Activated naive CD4-positive, alpha-beta T cell treated with anti-CD3 and anti-CD28 coated beads, Interleukin-2, amount 50 U/mL, for 24 hours (primary cell): ENCODE measurements around the gene CFAP77.

Experiments
- H3K27ac Mint-ChIP-seq: one replicate; pipeline ENCODE4 v1.8.0; 2021; ENCODE audit warnings: mild to moderate bottlenecking, mixed read lengths
- H3K27me3 Mint-ChIP-seq: one replicate; pipeline ENCODE4 v1.8.0; 2021; ENCODE audit warnings: mixed read lengths
- H3K36me3 Mint-ChIP-seq: one replicate; pipeline ENCODE4 v1.8.0; 2021; ENCODE audit warnings: mixed read lengths
- H3K4me1 Mint-ChIP-seq: one replicate; pipeline ENCODE4 v1.8.0; 2021; ENCODE audit warnings: mixed read lengths
- H3K4me3 Mint-ChIP-seq: one replicate; pipeline ENCODE4 v1.8.0; 2021; ENCODE audit warnings: mild to moderate bottlenecking, mixed read lengths
- H3K9me3 Mint-ChIP-seq: one replicate; pipeline ENCODE4 v1.8.0; 2021; ENCODE audit warnings: mixed read lengths

Gene CFAP77

DNA sequence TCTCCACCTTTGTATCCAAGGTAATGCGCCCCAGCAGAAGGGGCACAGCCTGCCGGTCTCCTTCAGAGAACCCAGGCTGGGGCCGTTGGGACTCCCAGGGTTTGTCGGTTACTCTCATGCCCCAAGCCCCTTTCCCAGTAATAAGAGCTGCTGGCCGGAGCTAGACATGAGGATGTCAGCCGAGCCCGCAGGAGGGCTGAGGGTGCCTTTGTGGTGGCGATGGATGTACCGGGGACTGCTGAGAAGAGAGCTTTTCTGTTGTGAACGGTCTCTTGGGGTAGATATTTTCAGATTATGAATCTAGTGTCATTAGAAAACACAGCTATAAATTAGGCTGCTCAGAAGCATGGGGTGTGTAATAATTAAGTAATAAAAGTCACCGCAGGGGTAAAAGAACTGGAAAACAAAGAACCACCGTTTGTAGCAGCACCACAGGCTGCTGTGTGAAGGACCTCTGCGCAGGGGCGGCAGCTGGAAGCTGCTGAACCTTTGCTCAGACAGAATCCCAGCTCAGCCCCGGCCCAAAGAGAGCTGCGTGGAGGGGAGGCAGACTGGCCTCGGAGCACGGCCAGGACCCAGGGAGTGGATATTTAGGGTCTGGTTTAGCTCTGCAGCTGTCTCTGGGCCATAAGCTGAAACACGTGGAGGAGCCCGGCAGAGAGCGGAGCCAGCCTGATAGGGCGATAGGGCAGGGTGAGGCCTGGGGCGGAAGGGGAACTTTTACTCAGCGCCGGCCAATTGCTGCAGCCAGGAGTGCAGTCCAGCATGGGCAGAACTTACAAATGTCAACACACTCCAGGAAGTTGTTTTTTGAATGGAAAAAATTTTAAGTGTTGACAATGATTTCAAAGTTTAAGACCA, 121.9 kb downstream of the CFAP77 start:
- no peak overlapping the region for H3K4me3 Mint-ChIP-seq
- H3K36me3 Mint-ChIP-seq = peaks cover 4% of the 10 kb centered on the region
- no peaks in the 10 kb centered on the region for H3K4me1 Mint-ChIP-seq
- H3K27ac Mint-ChIP-seq = no peak overlapping the region
- peaks cover 9% of the 10 kb centered on the region for H3K9me3 Mint-ChIP-seq
- H3K27me3 Mint-ChIP-seq = peaks cover 12% of the 10 kb centered on the region

DNA sequence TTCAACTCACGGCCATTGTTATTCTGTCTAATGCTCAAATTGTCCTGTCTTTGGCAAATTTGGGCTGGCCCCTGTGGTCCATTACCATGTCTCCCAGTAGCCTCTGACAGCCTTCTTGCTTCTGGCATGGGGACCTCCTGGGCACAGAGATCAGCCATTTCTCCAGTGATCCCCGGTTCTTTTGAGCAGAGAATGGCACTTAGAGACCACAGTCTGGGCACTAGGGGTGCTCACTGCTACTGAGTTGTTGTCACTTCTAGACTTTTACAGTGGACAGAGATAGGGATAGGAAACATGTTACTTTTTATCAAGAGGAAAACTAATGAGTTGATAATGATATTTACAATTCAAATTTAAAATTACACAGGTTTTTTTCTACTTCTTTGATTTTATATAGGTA, 124.8 kb downstream of the CFAP77 start:
- H3K27ac Mint-ChIP-seq = no peak overlapping the region
- peaks cover 4% of the 10 kb centered on the region for H3K36me3 Mint-ChIP-seq
- H3K4me3 Mint-ChIP-seq = no peak overlapping the region
- peaks cover 12% of the 10 kb centered on the region for H3K27me3 Mint-ChIP-seq
- peaks cover 9% of the 10 kb centered on the region for H3K9me3 Mint-ChIP-seq
- H3K4me1 Mint-ChIP-seq = no peaks in the 10 kb centered on the region

DNA sequence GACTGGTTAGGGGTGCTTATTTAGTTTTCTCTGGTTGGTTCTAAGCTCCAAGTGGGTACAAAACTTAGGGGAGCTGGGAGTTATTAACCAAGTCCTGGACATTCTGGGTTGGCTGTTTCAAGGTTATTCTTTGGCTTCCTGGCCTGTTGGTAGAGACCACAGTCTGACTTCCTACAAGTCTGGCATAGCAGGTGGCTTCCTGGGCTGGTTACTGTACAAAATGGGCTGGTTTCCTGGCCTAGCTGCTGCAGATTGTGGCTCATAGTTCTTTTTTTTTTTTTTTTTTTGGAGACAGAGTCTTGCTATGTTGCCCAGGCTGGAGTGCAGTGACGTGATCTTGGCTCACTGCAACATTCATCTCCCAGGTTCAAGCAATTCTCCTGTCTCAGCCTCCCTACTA, 126.1 kb downstream of the CFAP77 start:
- no peak overlapping the region for H3K27ac Mint-ChIP-seq
- peaks cover 8% of the 10 kb centered on the region for H3K27me3 Mint-ChIP-seq
- no peak overlapping the region for H3K4me3 Mint-ChIP-seq
- peaks cover 9% of the 10 kb centered on the region for H3K9me3 Mint-ChIP-seq
- H3K4me1 Mint-ChIP-seq = no peaks in the 10 kb centered on the region
- peaks cover 4% of the 10 kb centered on the region for H3K36me3 Mint-ChIP-seq

DNA sequence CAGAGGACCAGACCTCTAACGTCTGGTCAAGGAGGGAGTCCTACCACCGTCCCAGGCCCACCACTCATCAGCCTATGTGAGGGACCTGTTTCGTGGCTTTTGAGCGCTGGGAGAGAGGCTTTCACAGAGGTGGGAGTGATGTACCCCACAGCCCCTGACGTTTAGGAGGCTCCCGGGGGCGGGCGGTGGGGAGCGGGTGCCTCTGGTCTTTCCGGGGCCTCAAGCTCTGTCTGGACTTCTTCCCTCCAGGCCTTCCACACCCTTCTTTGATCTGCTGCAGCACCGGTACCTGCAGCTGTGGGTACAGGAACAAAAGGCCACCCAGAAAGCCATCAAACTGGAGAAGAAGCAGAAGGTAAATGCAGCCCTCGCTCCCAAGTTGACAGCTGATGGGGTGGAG, 127.3 kb downstream of the CFAP77 start:
- no peak overlapping the region for H3K4me3 Mint-ChIP-seq
- H3K36me3 Mint-ChIP-seq = peaks cover 4% of the 10 kb centered on the region
- no peaks in the 10 kb centered on the region for H3K4me1 Mint-ChIP-seq
- peaks cover 9% of the 10 kb centered on the region for H3K9me3 Mint-ChIP-seq
- H3K27ac Mint-ChIP-seq = no peak overlapping the region
- H3K27me3 Mint-ChIP-seq = peaks cover 4% of the 10 kb centered on the region

DNA sequence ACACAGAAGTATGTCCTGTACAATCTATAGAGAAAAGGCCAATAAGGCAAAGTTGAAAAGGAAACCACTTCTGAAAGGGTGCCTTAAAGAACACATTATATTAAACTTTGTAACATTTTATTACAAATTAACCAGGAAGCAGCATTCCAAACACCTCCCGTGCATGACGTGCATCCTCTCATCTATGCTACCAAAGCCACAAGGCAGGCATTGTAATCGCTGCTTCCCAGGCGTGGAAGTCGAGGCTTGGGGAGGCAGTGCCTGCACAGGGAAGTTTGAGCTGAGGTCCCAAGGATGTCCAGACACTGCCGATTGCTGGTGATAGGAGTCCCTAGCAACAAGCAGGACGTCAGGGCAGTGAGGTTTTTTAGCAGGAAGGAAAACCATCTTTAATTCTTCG, 128.1 kb downstream of the CFAP77 start:
- Mint-ChIP-seq H3K27ac (no peak overlapping the region), H3K4me3 (no peak overlapping the region), H3K9me3 (peaks cover 9% of the 10 kb centered on the region), H3K4me1 (no peaks in the 10 kb centered on the region), H3K27me3 (peaks cover 3% of the 10 kb centered on the region), H3K36me3 (peaks cover 4% of the 10 kb centered on the region)

DNA sequence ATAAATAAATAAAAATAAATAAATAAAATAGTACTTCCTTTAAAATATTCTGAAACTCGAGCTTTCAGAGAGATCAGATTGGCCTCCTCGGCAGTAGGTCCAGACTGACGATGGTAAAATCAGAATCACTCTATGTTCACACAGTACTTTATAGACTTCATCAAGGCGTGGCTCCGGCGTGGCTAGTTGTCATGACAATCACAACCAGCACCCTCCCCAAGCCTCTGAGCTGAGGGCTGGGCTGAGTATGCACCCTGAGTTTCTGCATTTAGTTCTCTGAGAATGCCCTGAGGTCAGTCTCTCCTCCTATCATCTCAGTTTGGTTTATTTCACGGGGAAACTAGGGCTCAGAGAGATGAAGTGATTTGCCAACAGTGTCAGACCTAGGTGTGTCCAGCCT, 129.1 kb downstream of the CFAP77 start:
- no peak overlapping the region for H3K4me3 Mint-ChIP-seq
- peaks cover 4% of the 10 kb centered on the region for H3K36me3 Mint-ChIP-seq
- peaks cover 3% of the 10 kb centered on the region for H3K27me3 Mint-ChIP-seq
- no peaks in the 10 kb centered on the region for H3K4me1 Mint-ChIP-seq
- no peak overlapping the region for H3K27ac Mint-ChIP-seq
- H3K9me3 Mint-ChIP-seq = peaks cover 9% of the 10 kb centered on the region

DNA sequence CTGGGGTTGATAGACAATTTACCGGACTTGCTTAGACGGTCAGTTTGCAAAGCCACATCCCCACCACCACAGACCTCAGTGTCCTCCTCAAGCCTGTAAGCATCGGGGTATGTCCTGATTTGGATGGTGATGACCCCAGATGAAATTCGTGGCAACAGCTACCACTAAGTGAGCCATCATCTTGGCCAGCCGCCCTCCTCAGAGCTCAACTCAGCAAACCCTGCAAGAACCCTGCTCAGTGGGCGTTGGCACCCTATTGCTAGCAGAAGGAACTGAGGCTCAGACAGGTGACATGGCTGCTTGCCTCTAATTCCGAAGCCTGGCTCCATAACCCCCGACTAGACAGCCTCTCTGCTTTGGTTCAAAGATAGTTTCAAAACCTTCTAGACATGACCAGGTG, 131.0 kb downstream of the CFAP77 start:
- H3K36me3 Mint-ChIP-seq = peaks cover 2% of the 10 kb centered on the region
- H3K27me3 Mint-ChIP-seq = peaks cover 6% of the 10 kb centered on the region
- H3K4me1 Mint-ChIP-seq = no peaks in the 10 kb centered on the region
- H3K9me3 Mint-ChIP-seq = no peaks in the 10 kb centered on the region
- H3K4me3 Mint-ChIP-seq = no peak overlapping the region
- H3K27ac Mint-ChIP-seq = no peak overlapping the region

DNA sequence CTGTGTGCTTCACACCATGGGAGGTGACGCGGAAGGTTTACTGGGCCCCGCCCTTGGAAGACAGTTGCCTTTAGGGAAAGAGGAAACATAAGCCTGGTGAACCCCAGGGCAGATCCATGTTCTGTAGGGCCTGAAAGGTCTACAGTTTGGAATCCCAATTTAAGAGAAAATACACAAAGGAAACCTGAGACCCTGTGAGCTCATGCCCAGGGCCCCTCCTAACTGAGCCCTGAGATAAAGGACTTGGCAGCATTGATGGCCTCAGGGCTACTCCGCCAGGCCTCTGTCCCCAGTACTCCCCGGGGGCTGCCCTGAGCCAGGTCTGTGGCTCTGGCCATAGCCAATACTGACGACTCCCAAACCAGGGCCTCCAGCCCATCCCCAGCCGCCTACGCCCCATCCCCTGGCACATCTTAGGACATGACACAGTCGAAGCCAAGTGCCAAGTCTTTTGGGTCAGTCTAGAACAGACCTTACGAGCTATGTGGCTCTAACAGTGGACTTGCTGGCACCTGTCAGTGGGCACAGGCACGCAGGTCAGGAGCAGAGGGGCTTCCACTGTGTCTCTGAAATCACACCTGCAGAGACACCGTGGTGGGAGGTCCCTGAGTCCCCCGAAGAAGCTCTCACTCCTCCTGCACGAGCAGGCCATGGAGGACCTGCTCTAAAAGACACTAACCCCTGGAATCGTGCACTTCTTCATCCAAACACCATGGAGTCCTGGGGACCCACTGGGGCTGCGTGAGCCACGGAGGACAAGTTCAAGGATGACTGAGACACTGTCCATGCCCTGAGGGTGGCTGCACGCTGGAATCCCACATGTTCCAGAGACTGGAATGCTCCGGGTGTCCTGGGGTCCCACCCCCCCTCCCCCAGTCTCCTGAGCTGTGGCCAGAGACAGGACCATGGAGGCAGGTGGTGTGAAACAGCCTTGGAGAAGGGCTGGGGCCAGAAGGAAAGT, 132.1 kb downstream of the CFAP77 start:
- Mint-ChIP-seq H3K36me3 (no peaks in the 10 kb centered on the region), H3K27ac (no peak overlapping the region), H3K4me1 (no peaks in the 10 kb centered on the region), H3K9me3 (no peaks in the 10 kb centered on the region), H3K4me3 (no peak overlapping the region), H3K27me3 (peaks cover 7% of the 10 kb centered on the region)

DNA sequence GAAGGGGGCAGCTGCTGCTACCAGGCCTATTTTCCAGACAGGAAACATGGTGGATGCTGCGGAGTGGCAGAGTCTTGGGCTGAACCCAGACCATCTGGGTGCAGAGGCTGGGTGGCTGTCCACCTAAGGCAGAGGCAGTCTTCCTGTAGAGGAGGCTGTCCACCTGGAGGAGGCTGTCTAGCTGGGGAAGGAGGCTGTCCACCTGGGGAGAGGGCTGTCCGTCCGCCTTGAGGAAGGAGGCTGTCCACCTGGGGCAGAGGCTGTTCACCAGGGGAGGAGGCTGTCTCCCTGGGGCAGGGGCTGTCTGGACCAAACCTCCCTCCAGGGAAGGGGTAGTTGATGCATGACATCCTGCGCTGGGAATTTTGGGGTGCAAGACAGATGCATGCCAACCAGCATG, 133.2 kb downstream of the CFAP77 start:
- H3K27me3 Mint-ChIP-seq = peaks cover 10% of the 10 kb centered on the region
- no peak overlapping the region for H3K27ac Mint-ChIP-seq
- H3K36me3 Mint-ChIP-seq = no peaks in the 10 kb centered on the region
- no peak overlapping the region for H3K4me3 Mint-ChIP-seq
- no peaks in the 10 kb centered on the region for H3K9me3 Mint-ChIP-seq
- no peaks in the 10 kb centered on the region for H3K4me1 Mint-ChIP-seq

DNA sequence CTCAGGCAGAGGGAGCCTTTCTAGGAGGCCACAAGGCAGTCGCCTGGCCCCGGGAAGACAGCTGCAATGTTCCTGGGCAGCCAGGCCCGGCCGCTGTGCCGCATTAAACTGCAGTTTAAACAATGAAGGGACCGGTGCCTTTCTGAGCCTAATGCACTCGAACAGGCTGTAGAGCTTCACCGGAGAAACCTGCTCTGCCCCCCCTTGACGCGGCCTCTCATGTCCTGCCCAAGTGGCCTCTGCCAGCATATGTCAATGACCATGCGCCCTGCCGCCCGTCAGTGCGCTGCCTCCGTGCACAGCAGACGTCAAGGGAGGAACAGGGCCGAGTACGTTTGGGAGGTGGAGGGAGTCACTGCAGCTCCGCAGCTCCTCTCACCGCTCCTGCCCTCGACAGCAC, 133.9 kb downstream of the CFAP77 start:
- no peak overlapping the region for H3K4me3 Mint-ChIP-seq
- H3K36me3 Mint-ChIP-seq = no peaks in the 10 kb centered on the region
- no peaks in the 10 kb centered on the region for H3K4me1 Mint-ChIP-seq
- H3K27me3 Mint-ChIP-seq = peaks cover 10% of the 10 kb centered on the region
- no peak overlapping the region for H3K27ac Mint-ChIP-seq
- no peaks in the 10 kb centered on the region for H3K9me3 Mint-ChIP-seq

DNA sequence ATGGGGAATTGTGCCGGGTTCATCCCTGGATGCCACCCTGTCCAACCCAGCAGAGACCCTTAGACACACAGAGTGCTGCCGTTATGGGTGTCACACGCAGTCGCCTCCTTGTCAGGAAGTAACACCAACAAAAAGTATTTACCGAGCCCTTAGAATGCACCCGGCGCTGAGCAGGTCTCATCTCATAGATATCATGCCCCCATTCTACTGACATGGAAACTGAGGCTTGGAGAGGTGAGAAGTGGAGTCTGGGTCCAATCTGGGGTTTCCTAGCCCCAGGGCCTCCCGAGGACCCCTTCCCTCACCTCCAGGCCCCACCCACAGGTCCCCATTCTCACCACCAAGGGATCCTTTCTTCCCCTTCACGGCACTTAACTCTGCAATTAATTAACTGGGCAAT, 135.6 kb downstream of the CFAP77 start:
- Mint-ChIP-seq H3K9me3 (no peaks in the 10 kb centered on the region), H3K4me3 (no peak overlapping the region), H3K27ac (no peak overlapping the region), H3K4me1 (no peaks in the 10 kb centered on the region), H3K36me3 (no peaks in the 10 kb centered on the region), H3K27me3 (peaks cover 10% of the 10 kb centered on the region)

DNA sequence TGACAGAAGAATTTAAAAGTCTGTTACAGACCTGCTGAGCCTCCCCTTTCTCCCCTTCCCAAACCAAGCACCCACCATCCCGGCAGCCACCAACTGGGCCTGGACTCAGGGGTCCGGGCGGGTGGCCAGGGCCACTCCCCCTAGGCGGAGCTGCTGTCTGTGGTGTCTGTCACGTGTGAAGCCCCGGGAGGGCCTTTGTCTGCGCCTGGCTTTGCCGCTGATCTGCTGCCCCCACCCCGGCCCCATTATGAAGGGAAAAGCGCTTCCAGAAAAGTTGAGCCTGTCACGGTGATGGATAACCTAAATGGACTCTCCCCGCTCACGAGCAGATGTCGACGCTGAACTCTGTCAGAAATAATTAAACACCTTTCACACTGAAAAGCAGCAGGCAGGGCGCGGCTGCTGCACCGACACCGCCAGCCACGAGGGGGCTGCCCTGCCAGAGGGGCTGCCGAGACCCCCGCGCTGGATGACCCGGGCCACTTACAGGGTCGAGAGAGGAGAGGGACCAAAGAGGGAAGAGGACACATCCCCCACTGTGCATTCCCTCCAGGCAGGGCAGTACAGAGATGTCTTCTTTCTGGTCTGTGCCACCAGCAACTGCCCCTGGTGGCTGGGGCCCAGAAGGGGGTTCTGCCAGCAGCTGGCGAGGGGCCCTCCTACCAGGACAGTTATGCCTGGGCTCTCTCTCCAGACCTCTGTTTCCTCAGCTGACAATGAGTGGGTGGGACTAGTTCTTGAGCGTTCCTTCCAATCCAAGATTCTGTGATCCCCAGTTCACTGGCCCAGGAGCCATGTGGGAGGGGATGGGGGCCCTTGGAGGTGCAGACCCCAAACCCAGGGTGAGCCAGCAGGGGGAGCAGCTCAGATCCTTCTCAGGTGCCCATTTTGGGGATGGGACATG, 136.4 kb downstream of the CFAP77 start:
- Mint-ChIP-seq H3K36me3 (no peaks in the 10 kb centered on the region), H3K27ac (no peak overlapping the region), H3K4me1 (no peaks in the 10 kb centered on the region), H3K27me3 (peaks cover 10% of the 10 kb centered on the region), H3K9me3 (no peaks in the 10 kb centered on the region), H3K4me3 (no peak overlapping the region)

DNA sequence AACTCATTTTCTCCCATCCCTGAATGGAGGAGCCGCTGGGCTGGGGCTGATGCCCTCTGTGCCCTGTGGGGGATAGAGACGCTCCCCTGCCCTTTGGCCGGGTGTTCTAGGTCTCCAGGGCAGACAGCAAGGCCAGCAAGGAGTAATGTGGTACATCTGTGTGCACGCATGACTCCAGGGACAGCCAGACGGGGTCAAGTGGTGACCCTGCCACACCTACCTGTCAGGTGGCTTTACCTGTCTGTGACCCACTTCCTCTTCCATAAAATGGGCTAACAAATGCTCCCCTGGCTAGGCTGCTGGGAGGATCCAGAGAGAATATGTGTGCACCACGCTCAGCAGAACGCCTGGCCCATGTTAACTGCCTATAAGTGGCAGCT, 137.0 kb downstream of the CFAP77 start:
- Mint-ChIP-seq H3K9me3 (no peaks in the 10 kb centered on the region), H3K36me3 (no peaks in the 10 kb centered on the region), H3K4me3 (no peak overlapping the region), H3K27me3 (peaks cover 10% of the 10 kb centered on the region), H3K27ac (no peak overlapping the region), H3K4me1 (no peaks in the 10 kb centered on the region)

DNA sequence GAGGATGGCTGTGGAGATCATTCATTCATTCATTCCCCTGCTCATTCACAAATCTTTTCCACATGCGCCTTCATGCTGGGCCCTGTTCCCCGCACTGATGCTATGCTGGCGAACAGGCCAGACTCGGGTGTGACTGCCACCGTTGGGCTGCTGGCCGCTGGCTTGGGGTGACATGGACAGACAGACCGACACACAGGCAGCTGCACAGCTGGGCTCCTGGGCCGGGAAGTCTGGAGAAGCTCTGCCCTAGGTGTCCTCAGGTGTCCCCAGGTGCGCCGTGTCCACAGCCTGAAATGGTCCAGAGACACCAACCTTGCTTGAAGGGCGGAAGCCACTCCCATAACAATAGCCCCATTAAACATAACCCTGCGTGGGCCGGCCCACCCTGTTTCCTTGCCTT, 137.4 kb downstream of the CFAP77 start:
- H3K27ac Mint-ChIP-seq = no peak overlapping the region
- peaks cover 10% of the 10 kb centered on the region for H3K27me3 Mint-ChIP-seq
- no peaks in the 10 kb centered on the region for H3K9me3 Mint-ChIP-seq
- H3K36me3 Mint-ChIP-seq = no peaks in the 10 kb centered on the region
- no peaks in the 10 kb centered on the region for H3K4me1 Mint-ChIP-seq
- no peak overlapping the region for H3K4me3 Mint-ChIP-seq

DNA sequence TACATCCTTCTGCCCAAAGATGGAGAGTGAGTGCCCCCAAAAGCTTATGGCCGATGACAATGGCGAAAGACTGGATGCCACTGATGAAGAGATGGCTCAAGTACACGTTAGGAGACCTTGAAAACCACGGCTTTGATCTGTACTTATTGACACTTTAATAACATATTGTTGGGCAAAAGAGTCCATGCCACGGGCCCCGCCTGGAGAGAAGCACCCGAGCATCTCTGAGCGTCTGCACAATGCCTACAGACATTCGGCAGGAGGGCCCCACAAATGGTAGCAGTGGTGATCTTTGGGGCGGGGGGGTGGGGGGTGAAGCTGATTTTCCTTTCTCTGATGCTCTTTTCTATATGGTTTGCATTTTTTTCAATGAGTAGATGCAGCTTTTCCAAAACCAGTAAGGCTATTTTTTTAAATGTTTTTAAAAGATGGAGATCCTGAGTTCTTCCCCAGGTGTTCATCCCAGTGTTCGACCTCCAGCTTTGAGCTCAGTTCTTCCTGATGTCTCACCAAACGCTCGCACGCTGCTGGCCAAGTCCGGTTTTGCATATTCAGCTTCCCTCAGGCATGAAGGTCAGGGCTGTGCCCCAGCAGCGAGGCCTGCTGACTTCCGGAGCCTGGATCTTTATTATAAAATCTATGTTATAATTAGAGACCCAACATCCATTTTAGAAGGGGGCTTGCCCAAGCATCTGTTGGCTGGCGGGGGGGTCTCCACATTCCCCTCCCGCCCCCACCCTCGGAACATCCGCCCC, 138.1 kb downstream of the CFAP77 start:
- Mint-ChIP-seq H3K36me3 (no peaks in the 10 kb centered on the region), H3K27ac (no peak overlapping the region), H3K4me1 (no peaks in the 10 kb centered on the region), H3K9me3 (no peaks in the 10 kb centered on the region), H3K27me3 (peaks cover 10% of the 10 kb centered on the region), H3K4me3 (no peak overlapping the region)
